Testis (tissue), 2 donors: ENCODE results near the gene KCNJ1.

Experiments used
- POLR2A ChIP-seq: fragments of 450-650 bp; IDR thresholded peaks from one replicate; pipeline ENCODE4 v1.6.1; 2017; ENCODE audit warnings: antibody characterized with exemption, mild to moderate bottlenecking, moderate library complexity
- TF ChIP-seq, protein P1 (sequence below), 3 experiments: fragments of 450-650 bp in 2 of 3; fragments of 200-600 bp in 1 of 3; sonication (generic) in 1 of 3; IDR thresholded peaks; one replicate each; pipeline ENCODE4 v1.5.1; 2016 to 2019; ENCODE audit warnings: antibody characterized with exemption in 3 of 3, mild to moderate bottlenecking in 2 of 3, moderate library complexity in 1 of 3

DNA sequence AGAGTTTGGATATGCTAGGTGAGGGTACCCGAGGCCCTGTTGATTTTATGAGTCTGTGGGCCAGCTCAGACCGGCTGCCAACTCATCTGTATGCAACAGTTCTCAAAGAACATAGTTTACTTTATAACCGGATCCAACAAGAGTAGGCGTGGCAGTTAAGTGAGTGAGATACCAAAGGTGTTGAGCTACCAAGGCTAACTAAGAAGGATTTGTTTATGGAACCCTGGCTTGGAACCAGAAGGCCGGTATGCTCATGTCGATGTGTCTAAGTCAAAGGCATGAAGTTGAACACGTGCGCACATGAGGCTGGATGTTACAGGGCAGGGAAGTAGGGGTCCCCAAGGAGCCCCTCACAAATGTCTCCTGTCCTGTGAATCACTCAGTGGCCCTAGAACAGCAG lies at the start of gene KCNJ1:
- TF ChIP-seq, protein P1, sequence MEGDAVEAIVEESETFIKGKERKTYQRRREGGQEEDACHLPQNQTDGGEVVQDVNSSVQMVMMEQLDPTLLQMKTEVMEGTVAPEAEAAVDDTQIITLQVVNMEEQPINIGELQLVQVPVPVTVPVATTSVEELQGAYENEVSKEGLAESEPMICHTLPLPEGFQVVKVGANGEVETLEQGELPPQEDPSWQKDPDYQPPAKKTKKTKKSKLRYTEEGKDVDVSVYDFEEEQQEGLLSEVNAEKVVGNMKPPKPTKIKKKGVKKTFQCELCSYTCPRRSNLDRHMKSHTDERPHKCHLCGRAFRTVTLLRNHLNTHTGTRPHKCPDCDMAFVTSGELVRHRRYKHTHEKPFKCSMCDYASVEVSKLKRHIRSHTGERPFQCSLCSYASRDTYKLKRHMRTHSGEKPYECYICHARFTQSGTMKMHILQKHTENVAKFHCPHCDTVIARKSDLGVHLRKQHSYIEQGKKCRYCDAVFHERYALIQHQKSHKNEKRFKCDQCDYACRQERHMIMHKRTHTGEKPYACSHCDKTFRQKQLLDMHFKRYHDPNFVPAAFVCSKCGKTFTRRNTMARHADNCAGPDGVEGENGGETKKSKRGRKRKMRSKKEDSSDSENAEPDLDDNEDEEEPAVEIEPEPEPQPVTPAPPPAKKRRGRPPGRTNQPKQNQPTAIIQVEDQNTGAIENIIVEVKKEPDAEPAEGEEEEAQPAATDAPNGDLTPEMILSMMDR (IDR thresholded peaks at IDR 0.05), result no peak
- no peak for TF ChIP-seq POLR2A
